ENCODE data around the gene VPS13D.

DNA sequence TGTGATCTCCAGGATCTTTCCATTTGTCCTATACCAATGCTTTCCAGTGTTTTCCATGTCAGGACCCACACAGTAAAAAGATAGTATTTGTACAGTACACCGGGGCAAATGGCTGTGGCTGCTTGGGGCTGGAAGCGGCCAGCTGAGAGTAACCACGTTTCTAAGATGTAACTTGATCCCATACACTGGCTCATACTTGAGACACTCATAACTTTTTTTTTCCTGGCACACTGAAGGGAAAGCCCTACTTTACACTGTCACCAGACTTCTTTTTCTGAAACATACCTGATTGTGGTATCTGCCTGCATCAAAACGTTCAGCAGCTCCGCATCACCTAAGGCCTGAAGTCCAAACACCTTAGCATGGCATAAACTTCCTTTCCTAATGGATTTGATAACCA is 21.6 kb downstream of the VPS13D start:
- no peak for TF ChIP-seq FOXM1 (IDR thresholded peaks at IDR 0.05; ENCODE audit: borderline replicate concordance)
- no peak for TF ChIP-seq FOXA1 (IDR thresholded peaks at IDR 0.05)
- no peak for TF ChIP-seq FOXK2 (IDR thresholded peaks at IDR 0.05)
- TF ChIP-seq L3MBTL2 (conservative IDR thresholded peaks at IDR 0.05): no peak
- no peak for TF ChIP-seq NFRKB (IDR thresholded peaks at IDR 0.05)
- TF ChIP-seq HDGF (IDR thresholded peaks at IDR 0.05; ENCODE audit: borderline replicate concordance): no peak
